ENCODE data around the gene LLCFC1. TPM values are rescaled to one million over a fixed set of nuclear protein-coding genes. Genes with fewer than 3 reads are reported as not detected.

The LLCFC1 gene
- total and polyA plus RNA-seq, 2 of the 13 experiments (the other 11 are each of a cell fraction or from before 2014, with no cell fraction given), result not detected

DNA sequence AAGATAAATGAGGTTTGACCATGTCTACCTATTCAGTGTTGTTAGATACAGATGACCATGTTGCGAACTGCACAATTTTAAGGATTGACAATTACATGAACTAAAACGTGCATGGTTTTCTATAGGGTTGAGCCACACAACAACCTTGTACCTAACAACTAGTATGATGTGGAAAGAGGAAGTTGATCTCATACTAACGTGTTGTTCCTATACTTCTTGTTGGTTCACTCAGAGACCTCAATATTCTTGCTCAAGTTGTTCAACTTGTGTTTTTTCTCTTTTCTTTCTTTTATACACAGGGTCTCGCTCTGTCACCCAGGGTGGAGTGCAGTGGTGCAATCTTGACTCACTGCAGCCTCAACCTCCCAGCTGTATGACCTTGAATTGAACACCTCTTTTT is 28.9 kb downstream of the LLCFC1 start (continued):
- TF ChIP-seq, protein P1, sequence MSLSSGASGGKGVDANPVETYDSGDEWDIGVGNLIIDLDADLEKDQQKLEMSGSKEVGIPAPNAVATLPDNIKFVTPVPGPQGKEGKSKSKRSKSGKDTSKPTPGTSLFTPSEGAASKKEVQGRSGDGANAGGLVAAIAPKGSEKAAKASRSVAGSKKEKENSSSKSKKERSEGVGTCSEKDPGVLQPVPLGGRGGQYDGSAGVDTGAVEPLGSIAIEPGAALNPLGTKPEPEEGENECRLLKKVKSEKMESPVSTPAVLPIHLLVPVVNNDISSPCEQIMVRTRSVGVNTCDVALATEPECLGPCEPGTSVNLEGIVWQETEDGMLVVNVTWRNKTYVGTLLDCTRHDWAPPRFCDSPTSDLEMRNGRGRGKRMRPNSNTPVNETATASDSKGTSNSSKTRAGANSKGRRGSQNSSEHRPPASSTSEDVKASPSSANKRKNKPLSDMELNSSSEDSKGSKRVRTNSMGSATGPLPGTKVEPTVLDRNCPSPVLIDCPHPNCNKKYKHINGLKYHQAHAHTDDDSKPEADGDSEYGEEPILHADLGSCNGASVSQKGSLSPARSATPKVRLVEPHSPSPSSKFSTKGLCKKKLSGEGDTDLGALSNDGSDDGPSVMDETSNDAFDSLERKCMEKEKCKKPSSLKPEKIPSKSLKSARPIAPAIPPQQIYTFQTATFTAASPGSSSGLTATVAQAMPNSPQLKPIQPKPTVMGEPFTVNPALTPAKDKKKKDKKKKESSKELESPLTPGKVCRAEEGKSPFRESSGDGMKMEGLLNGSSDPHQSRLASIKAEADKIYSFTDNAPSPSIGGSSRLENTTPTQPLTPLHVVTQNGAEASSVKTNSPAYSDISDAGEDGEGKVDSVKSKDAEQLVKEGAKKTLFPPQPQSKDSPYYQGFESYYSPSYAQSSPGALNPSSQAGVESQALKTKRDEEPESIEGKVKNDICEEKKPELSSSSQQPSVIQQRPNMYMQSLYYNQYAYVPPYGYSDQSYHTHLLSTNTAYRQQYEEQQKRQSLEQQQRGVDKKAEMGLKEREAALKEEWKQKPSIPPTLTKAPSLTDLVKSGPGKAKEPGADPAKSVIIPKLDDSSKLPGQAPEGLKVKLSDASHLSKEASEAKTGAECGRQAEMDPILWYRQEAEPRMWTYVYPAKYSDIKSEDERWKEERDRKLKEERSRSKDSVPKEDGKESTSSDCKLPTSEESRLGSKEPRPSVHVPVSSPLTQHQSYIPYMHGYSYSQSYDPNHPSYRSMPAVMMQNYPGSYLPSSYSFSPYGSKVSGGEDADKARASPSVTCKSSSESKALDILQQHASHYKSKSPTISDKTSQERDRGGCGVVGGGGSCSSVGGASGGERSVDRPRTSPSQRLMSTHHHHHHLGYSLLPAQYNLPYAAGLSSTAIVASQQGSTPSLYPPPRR (CRISPR knock-in tag; IDR thresholded peaks at IDR 0.05; ENCODE audit: borderline replicate concordance), result no peak
- TF ChIP-seq FOXP1 (IDR thresholded peaks at IDR 0.05) (no peak), FOXP1 (CRISPR knock-in tag; IDR thresholded peaks at IDR 0.05) (no peak)

DNA sequence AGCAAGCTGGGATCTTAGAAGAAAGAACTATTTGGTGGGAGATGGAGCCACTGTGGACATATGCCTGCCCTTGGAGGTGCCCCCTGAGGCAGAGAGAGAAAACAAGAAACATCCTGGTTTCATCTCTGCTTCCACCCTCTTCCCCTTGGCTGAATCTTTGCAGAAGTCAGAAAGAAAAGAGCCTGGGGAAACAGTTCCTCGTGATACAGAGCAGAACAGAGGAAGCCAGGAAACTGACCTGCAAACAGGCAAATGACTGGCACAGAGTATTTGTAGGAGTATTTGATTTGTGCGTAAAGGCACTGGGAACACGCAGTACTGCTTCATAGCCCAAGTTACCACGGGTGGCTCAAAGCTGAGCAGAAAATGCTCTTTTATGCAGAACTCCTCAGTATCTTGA is 29.9 kb downstream of the LLCFC1 start:
- in situ Hi-C loops (cut with HindIII; ENCODE audit: extremely low pct_ligation_motif_present, low pct_unique_long_range_greater_than_20kb), result no loop called here
- Histone ChIP-seq H3K9me3 (ENCODE audit: low read length) (no peaks in the 10 kb centered on the region), H3K9ac (ENCODE audit: insufficient read depth, low read depth, low read length) (no peak overlapping the region), H3K36me3 (replicated peaks in 1 of 2; ENCODE audit: control insufficient read depth in 1 of 2, insufficient read depth in 2 of 2, low read length in 2 of 2) (no peaks in the 10 kb centered on the region), H3K27me3 (ENCODE audit: control insufficient read depth in 1 of 2, insufficient read depth in 2 of 2, low read length in 2 of 2) (0 out of 5 replicates have a peak, but pooled peaks cover 0 to 3% of the 10 kb centered on the region in 2 experiments), H3K79me2 (ENCODE audit: insufficient read depth, low read length) (no peaks in the 10 kb centered on the region), H4K20me1 (ENCODE audit: insufficient read depth, low read length) (no peaks in the 10 kb centered on the region), H2AFZ (ENCODE audit: low read length) (no peak overlapping the region), H3K27ac (ENCODE audit: extremely low read length, insufficient read depth, low read length) (no peak overlapping the region), H3K4me3 (replicated peaks in 1 of 3; ENCODE audit: insufficient read depth in 1 of 3, low read depth in 2 of 3, low read length in 3 of 3) (no peak overlapping the region), H3K4me2 (ENCODE audit: low read depth, low read length) (no peak overlapping the region), H3K4me1 (ENCODE audit: insufficient read depth, low read length) (no peaks in the 10 kb centered on the region)
- no TSS peak for BruUV-seq (replicated peaks)
- ChIA-PET POLR2A (no interaction called here), CTCF (ENCODE audit: low intra/inter-chr PET ratio, low total read pairs) (no interaction called here)
- ATAC-seq, result no peak
- intact Hi-C loops (cut with micrococcal nuclease; ENCODE audit: unreplicated experiment), result no loop called here
- FAIRE-seq, result no peak
- WGBS (ENCODE audit: low lambda C conversion rate), result 3% methylated on average over 4 of the region's 4 CpGs
- no peak for DNase-seq (ENCODE audit: low spot score)
- TF ChIP-seq SMYD3 (CRISPR knock-in tag; IDR thresholded peaks at IDR 0.05) (no peak), TSC22D2 (CRISPR knock-in tag; IDR thresholded peaks at IDR 0.05; ENCODE audit: borderline replicate concordance) (no peak), PITX1 (CRISPR knock-in tag; IDR thresholded peaks at IDR 0.05) (no peak), ESRRA (CRISPR knock-in tag; IDR thresholded peaks at IDR 0.05; ENCODE audit: low read depth) (no peak), FLYWCH1 (CRISPR knock-in tag; IDR thresholded peaks at IDR 0.05) (no peak), FOXA3 (CRISPR knock-in tag; IDR thresholded peaks at IDR 0.05) (no peak)
- TF ChIP-seq, protein P2, sequence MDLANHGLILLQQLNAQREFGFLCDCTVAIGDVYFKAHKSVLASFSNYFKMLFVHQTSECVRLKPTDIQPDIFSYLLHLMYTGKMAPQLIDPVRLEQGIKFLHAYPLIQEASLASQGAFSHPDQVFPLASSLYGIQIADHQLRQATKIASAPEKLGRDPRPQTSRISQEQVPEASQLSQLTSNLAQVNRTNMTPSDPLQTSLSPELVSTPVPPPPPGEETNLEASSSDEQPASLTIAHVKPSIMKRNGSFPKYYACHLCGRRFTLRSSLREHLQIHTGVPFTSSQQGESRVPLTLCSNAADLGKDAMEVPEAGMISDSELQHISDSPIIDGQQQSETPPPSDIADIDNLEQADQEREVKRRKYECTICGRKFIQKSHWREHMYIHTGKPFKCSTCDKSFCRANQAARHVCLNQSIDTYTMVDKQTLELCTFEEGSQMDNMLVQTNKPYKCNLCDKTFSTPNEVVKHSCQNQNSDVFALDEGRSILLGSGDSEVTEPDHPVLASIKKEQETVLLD (CRISPR knock-in tag; IDR thresholded peaks at IDR 0.05; ENCODE audit: low read depth), result no peak
- TF ChIP-seq, protein P3, sequence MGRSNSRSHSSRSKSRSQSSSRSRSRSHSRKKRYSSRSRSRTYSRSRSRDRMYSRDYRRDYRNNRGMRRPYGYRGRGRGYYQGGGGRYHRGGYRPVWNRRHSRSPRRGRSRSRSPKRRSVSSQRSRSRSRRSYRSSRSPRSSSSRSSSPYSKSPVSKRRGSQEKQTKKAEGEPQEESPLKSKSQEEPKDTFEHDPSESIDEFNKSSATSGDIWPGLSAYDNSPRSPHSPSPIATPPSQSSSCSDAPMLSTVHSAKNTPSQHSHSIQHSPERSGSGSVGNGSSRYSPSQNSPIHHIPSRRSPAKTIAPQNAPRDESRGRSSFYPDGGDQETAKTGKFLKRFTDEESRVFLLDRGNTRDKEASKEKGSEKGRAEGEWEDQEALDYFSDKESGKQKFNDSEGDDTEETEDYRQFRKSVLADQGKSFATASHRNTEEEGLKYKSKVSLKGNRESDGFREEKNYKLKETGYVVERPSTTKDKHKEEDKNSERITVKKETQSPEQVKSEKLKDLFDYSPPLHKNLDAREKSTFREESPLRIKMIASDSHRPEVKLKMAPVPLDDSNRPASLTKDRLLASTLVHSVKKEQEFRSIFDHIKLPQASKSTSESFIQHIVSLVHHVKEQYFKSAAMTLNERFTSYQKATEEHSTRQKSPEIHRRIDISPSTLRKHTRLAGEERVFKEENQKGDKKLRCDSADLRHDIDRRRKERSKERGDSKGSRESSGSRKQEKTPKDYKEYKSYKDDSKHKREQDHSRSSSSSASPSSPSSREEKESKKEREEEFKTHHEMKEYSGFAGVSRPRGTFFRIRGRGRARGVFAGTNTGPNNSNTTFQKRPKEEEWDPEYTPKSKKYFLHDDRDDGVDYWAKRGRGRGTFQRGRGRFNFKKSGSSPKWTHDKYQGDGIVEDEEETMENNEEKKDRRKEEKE (IDR thresholded peaks at IDR 0.05), result no peak

Measured in HepG2 (cell line).